Activated T-cell treated with anti-CD3 and anti-CD28 coated beads, Interleukin-2, amount 50 U/mL, for 72 hours (primary cell): Measurements from ENCODE around the gene RNF11. TPM values are rescaled to one million over a fixed set of nuclear protein-coding genes. Genes with fewer than 3 reads are reported as not detected.

Experiments
- ATAC-seq, 2 donors: fragments of 150-1000 bp; cut with Tn5 transposase; replicated peaks in 1 of 2; 2 replicates each; pipeline ENCODE4 v1.10.0; 2021; ENCODE audit warnings: moderate library complexity in 2 of 2, mild to moderate bottlenecking in 1 of 2
- DNase-seq, 2 donors: peaks; one replicate each; pipeline ENCODE4 v3.0.0; 2021 to 2022; ENCODE audit warnings: mixed read lengths in 1 of 2
- H3K27ac Mint-ChIP-seq: one replicate; pipeline ENCODE4 v1.8.0; 2022; ENCODE audit warnings: mild to moderate bottlenecking, moderate library complexity, mixed read lengths
- H3K27me3 Mint-ChIP-seq: one replicate; pipeline ENCODE4 v1.8.0; 2022; ENCODE audit warnings: low read depth, mixed read lengths
- H3K36me3 Mint-ChIP-seq, 2 donors: one replicate each; pipeline ENCODE4 v1.8.0; 2022; ENCODE audit warnings: mixed read lengths in 2 of 2, mild to moderate bottlenecking in 1 of 2; ENCODE audit not compliant: insufficient read depth in 2 of 2
- H3K4me1 Mint-ChIP-seq: one replicate; pipeline ENCODE4 v1.8.0; 2022; ENCODE audit warnings: low read depth, mixed read lengths
- H3K4me3 Mint-ChIP-seq, 2 donors: one replicate each; pipeline ENCODE4 v1.8.0; 2022; ENCODE audit warnings: mild to moderate bottlenecking in 2 of 2, mixed read lengths in 2 of 2, moderate library complexity in 2 of 2
- H3K9me3 Mint-ChIP-seq, 2 donors: one replicate each; pipeline ENCODE4 v1.8.0; 2022; ENCODE audit warnings: mixed read lengths in 2 of 2
- total RNA-seq, 2 donors: library from RNA; stranded (reverse); gene quantifications; one replicate each; pipeline ENCODE4 v1.2.3, GENCODE V29; 2022

RNF11 gene
- 10 to 100 TPM; 23.7 to 28.0 TPM for total RNA-seq

- Mint-ChIP-seq H3K9me3 (no peaks in the 10 kb centered on the region), H3K4me1 (peaks cover 22% of the 10 kb centered on the region), H3K36me3 (no peaks in the 10 kb centered on the region), H3K27ac (peak within 1 kb of the TSS; percentile 88), H3K4me3 (peak within 1 kb of the TSS; percentile 95 to 97), H3K27me3 (no peaks in the 10 kb centered on the region)
- ATAC-seq (peak; percentile 95 to 97), DNase-seq (peak; percentile 94 to 96)
These were observed at the start of gene RNF11 for GRCh38 chr1:51235673-51236530. RNF11 (plus strand) TSS chr1:51236273; CDS start chr1:51236757, 484 bp downstream.

GRCh38 chr1:51188230-51188629, 47.8 kb upstream of the RNF11 start:
- Mint-ChIP-seq H3K9me3 (no peaks in the 10 kb centered on the region), H3K27me3 (peaks cover 8% of the 10 kb centered on the region), H3K27ac (no peak overlapping the region), H3K4me3 (no peak overlapping the region), H3K36me3 (no peaks in the 10 kb centered on the region), H3K4me1 (no peaks in the 10 kb centered on the region)
- ATAC-seq (no peak), DNase-seq (no peak)

GRCh38 chr1:51189421-51190073, 46.5 kb upstream of the RNF11 start:
- no peak overlapping the region for H3K4me3 Mint-ChIP-seq
- H3K27ac Mint-ChIP-seq: no peak overlapping the region
- no peaks in the 10 kb centered on the region for H3K9me3 Mint-ChIP-seq
- no peaks in the 10 kb centered on the region for H3K36me3 Mint-ChIP-seq
- ATAC-seq: no peak
- DNase-seq: peak; percentile 33 to 38
- no peaks in the 10 kb centered on the region for H3K4me1 Mint-ChIP-seq
- H3K27me3 Mint-ChIP-seq: peaks cover 8% of the 10 kb centered on the region

- Mint-ChIP-seq H3K27ac (no peak overlapping the region), H3K9me3 (no peaks in the 10 kb centered on the region)
These were observed 45.1 kb upstream of the RNF11 start for GRCh38 chr1:51190961-51191360.

GRCh38 chr1:51192213-51192843, 43.7 kb upstream of the RNF11 start:
- peak in 1 of 2 donors; percentile 40 for ATAC-seq
- H3K27me3 Mint-ChIP-seq: peaks cover 8% of the 10 kb centered on the region
- H3K36me3 Mint-ChIP-seq: no peaks in the 10 kb centered on the region
- no peaks in the 10 kb centered on the region for H3K4me1 Mint-ChIP-seq
- no peak overlapping the region for H3K27ac Mint-ChIP-seq
- no peak overlapping the region for H3K4me3 Mint-ChIP-seq
- H3K9me3 Mint-ChIP-seq: no peaks in the 10 kb centered on the region
- peak; percentile 55 to 61 for DNase-seq

More at GRCh38 chr1:51190961-51191360, 45.1 kb upstream of the RNF11 start:
- H3K4me1 Mint-ChIP-seq: no peaks in the 10 kb centered on the region
- H3K36me3 Mint-ChIP-seq: no peaks in the 10 kb centered on the region
- peaks cover 8% of the 10 kb centered on the region for H3K27me3 Mint-ChIP-seq
- H3K4me3 Mint-ChIP-seq: no peak overlapping the region
- DNase-seq: no peak
- ATAC-seq: no peak

- H3K4me3 Mint-ChIP-seq: no peak overlapping the region
These were observed 42.5 kb upstream of the RNF11 start for GRCh38 chr1:51193564-51193963.

GRCh38 chr1:51203121-51203873, 32.8 kb upstream of the RNF11 start:
- DNase-seq: no peak
- Mint-ChIP-seq H3K4me3 (peak overlapping the region in 1 of 2 donors; percentile 2), H3K9me3 (peaks cover 0 to 2% of the 10 kb centered on the region in 2 donors), H3K27me3 (no peaks in the 10 kb centered on the region), H3K4me1 (peaks cover 20% of the 10 kb centered on the region), H3K36me3 (no peaks in the 10 kb centered on the region), H3K27ac (no peak overlapping the region)
- peak; percentile 70 to 90 for ATAC-seq

More at GRCh38 chr1:51193564-51193963, 42.5 kb upstream of the RNF11 start:
- Mint-ChIP-seq H3K4me1 (peaks cover 4% of the 10 kb centered on the region), H3K9me3 (no peaks in the 10 kb centered on the region), H3K27ac (no peak overlapping the region), H3K36me3 (no peaks in the 10 kb centered on the region), H3K27me3 (peaks cover 8% of the 10 kb centered on the region)
- DNase-seq (no peak), ATAC-seq (no peak)

GRCh38 chr1:51203874-51204245, 32.2 kb upstream of the RNF11 start:
- no peaks in the 10 kb centered on the region for H3K36me3 Mint-ChIP-seq
- peaks cover 17% of the 10 kb centered on the region for H3K4me1 Mint-ChIP-seq
- ATAC-seq: peak in 1 of 2 donors; percentile 37
- DNase-seq: no peak
- H3K4me3 Mint-ChIP-seq: no peak overlapping the region
- no peaks in the 10 kb centered on the region for H3K27me3 Mint-ChIP-seq
- H3K9me3 Mint-ChIP-seq: peaks cover 0 to 2% of the 10 kb centered on the region in 2 donors
- H3K27ac Mint-ChIP-seq: no peak overlapping the region

- Mint-ChIP-seq H3K9me3 (no peaks in the 10 kb centered on the region), H3K27ac (no peak overlapping the region), H3K4me3 (no peak overlapping the region), H3K36me3 (no peaks in the 10 kb centered on the region), H3K27me3 (no peaks in the 10 kb centered on the region), H3K4me1 (peaks cover 12% of the 10 kb centered on the region)
- no peak for DNase-seq
- no peak for ATAC-seq
These were observed 26.0 kb upstream of the RNF11 start for GRCh38 chr1:51210055-51210454.

GRCh38 chr1:51210676-51211075, 25.4 kb upstream of the RNF11 start:
- Mint-ChIP-seq H3K36me3 (no peaks in the 10 kb centered on the region), H3K9me3 (no peaks in the 10 kb centered on the region), H3K27me3 (no peaks in the 10 kb centered on the region), H3K4me3 (no peak overlapping the region), H3K4me1 (peaks cover 18% of the 10 kb centered on the region), H3K27ac (no peak overlapping the region)
- ATAC-seq (no peak), DNase-seq (no peak)

- peak; percentile 88 to 89 for ATAC-seq
- no peaks in the 10 kb centered on the region for H3K36me3 Mint-ChIP-seq
- DNase-seq: peak; percentile 16 to 23
- no peaks in the 10 kb centered on the region for H3K9me3 Mint-ChIP-seq
- no peaks in the 10 kb centered on the region for H3K27me3 Mint-ChIP-seq
- peak overlapping the region; percentile 70 for H3K27ac Mint-ChIP-seq
- peaks cover 22% of the 10 kb centered on the region for H3K4me1 Mint-ChIP-seq
- H3K4me3 Mint-ChIP-seq: peak overlapping the region; percentile 38 to 73
These were observed 21.4 kb upstream of the RNF11 start for GRCh38 chr1:51214615-51215131.

- Mint-ChIP-seq H3K4me1 (peaks cover 25% of the 10 kb centered on the region), H3K4me3 (peak overlapping the region; percentile 38 to 73), H3K36me3 (no peaks in the 10 kb centered on the region), H3K9me3 (no peaks in the 10 kb centered on the region), H3K27me3 (no peaks in the 10 kb centered on the region), H3K27ac (peak overlapping the region; percentile 70)
- ATAC-seq (peak in 1 of 2 donors; percentile 8), DNase-seq (no peak)
These were observed 20.9 kb upstream of the RNF11 start for GRCh38 chr1:51215169-51215568.
